Activated naive CD8-positive, alpha-beta T cell treated with anti-CD3 and anti-CD28 coated beads for 36 hours (primary cell): Measurements from ENCODE around the gene COL9A3. TPM values are rescaled to one million over a fixed set of nuclear protein-coding genes. Genes with fewer than 3 reads are reported as not detected.
A peak's percentile ranks its signal among the peaks of the same experiment; 100 is the strongest.

Experiments
- DNase-seq: peaks from one replicate; pipeline ENCODE4 v3.0.0; 2021
- H3K27ac Mint-ChIP-seq: one replicate; pipeline ENCODE4 v1.8.0; 2022; ENCODE audit warnings: mild to moderate bottlenecking, moderate library complexity, mixed read lengths
- H3K27me3 Mint-ChIP-seq: one replicate; pipeline ENCODE4 v1.8.0; 2022; ENCODE audit warnings: mild to moderate bottlenecking, mixed read lengths
- H3K36me3 Mint-ChIP-seq: one replicate; pipeline ENCODE4 v1.8.0; 2021; ENCODE audit warnings: mild to moderate bottlenecking, mixed read lengths
- H3K4me1 Mint-ChIP-seq: one replicate; pipeline ENCODE4 v1.8.0; 2021; ENCODE audit warnings: mixed read lengths
- H3K4me3 Mint-ChIP-seq: one replicate; pipeline ENCODE4 v1.8.0; 2022; ENCODE audit warnings: mild to moderate bottlenecking, moderate library complexity, mixed read lengths
- H3K9me3 Mint-ChIP-seq: one replicate; pipeline ENCODE4 v1.8.0; 2022; ENCODE audit warnings: mixed read lengths
- total RNA-seq, 2 experiments: library from RNA; stranded (reverse); gene quantifications; one replicate each; pipeline ENCODE4 v1.2.3, GENCODE V29; 2021

Gene COL9A3
- total RNA-seq, 2 experiments from 2014 or later = 0.35 to 1.0 TPM

GRCh38 chr20:62809530-62810428 is 7.1 kb upstream of the COL9A3 start:
- peaks cover 22% of the 10 kb centered on the region for H3K4me1 Mint-ChIP-seq
- H3K4me3 Mint-ChIP-seq = no peak overlapping the region
- no peaks in the 10 kb centered on the region for H3K27me3 Mint-ChIP-seq
- H3K27ac Mint-ChIP-seq = no peak overlapping the region
- no peaks in the 10 kb centered on the region for H3K9me3 Mint-ChIP-seq
- H3K36me3 Mint-ChIP-seq = peaks cover 16% of the 10 kb centered on the region
- DNase-seq = no peak

- H3K4me1 Mint-ChIP-seq = peaks cover 18% of the 10 kb centered on the region
These were observed 5.5 kb upstream of the COL9A3 start for GRCh38 chr20:62811320-62811719.

GRCh38 chr20:62811720-62812119 is 5.1 kb upstream of the COL9A3 start:
- Mint-ChIP-seq H3K9me3 (no peaks in the 10 kb centered on the region), H3K4me3 (no peak overlapping the region), H3K4me1 (peaks cover 15% of the 10 kb centered on the region), H3K36me3 (peaks cover 10% of the 10 kb centered on the region), H3K27me3 (peaks cover 15% of the 10 kb centered on the region), H3K27ac (no peak overlapping the region)
- DNase-seq = no peak

More at GRCh38 chr20:62811320-62811719, 5.5 kb upstream of the COL9A3 start:
- H3K4me3 Mint-ChIP-seq = no peak overlapping the region
- H3K36me3 Mint-ChIP-seq = peaks cover 11% of the 10 kb centered on the region
- H3K27ac Mint-ChIP-seq = no peak overlapping the region
- DNase-seq = no peak
- peaks cover 11% of the 10 kb centered on the region for H3K27me3 Mint-ChIP-seq
- H3K9me3 Mint-ChIP-seq = no peaks in the 10 kb centered on the region

- DNase-seq = no peak
- Mint-ChIP-seq H3K36me3 (peaks cover 9% of the 10 kb centered on the region), H3K4me1 (peaks cover 11% of the 10 kb centered on the region), H3K9me3 (no peaks in the 10 kb centered on the region), H3K27me3 (peaks cover 15% of the 10 kb centered on the region), H3K27ac (no peak overlapping the region), H3K4me3 (no peak overlapping the region)
These were observed 4.5 kb upstream of the COL9A3 start for GRCh38 chr20:62812181-62812906.

GRCh38 chr20:62812907-62813200 is 4.0 kb upstream of the COL9A3 start:
- Mint-ChIP-seq H3K27me3 (peaks cover 19% of the 10 kb centered on the region), H3K9me3 (no peaks in the 10 kb centered on the region), H3K4me3 (no peak overlapping the region)

GRCh38 chr20:62813588-62813987 is 3.3 kb upstream of the COL9A3 start:
- Mint-ChIP-seq H3K27ac (no peak overlapping the region), H3K4me3 (no peak overlapping the region), H3K4me1 (peaks cover 2% of the 10 kb centered on the region), H3K27me3 (peaks cover 26% of the 10 kb centered on the region), H3K9me3 (no peaks in the 10 kb centered on the region), H3K36me3 (peaks cover 5% of the 10 kb centered on the region)
- DNase-seq = no peak

More at GRCh38 chr20:62812907-62813200, 4.0 kb upstream of the COL9A3 start:
- no peak overlapping the region for H3K27ac Mint-ChIP-seq
- DNase-seq = no peak
- peaks cover 9% of the 10 kb centered on the region for H3K36me3 Mint-ChIP-seq
- H3K4me1 Mint-ChIP-seq = peaks cover 8% of the 10 kb centered on the region

- H3K27ac Mint-ChIP-seq = no peak overlapping the region
- H3K9me3 Mint-ChIP-seq = no peaks in the 10 kb centered on the region
- peaks cover 2% of the 10 kb centered on the region for H3K4me1 Mint-ChIP-seq
- DNase-seq = no peak
- no peak overlapping the region for H3K4me3 Mint-ChIP-seq
- H3K27me3 Mint-ChIP-seq = peaks cover 28% of the 10 kb centered on the region
- peaks cover 5% of the 10 kb centered on the region for H3K36me3 Mint-ChIP-seq
These were observed 2.7 kb upstream of the COL9A3 start for GRCh38 chr20:62814060-62814708.

GRCh38 chr20:62814709-62815065 is 2.2 kb upstream of the COL9A3 start:
- no peak for DNase-seq
- Mint-ChIP-seq H3K27ac (peak overlapping the region; percentile 8), H3K36me3 (peaks cover 5% of the 10 kb centered on the region), H3K4me3 (no peak overlapping the region), H3K27me3 (peaks cover 28% of the 10 kb centered on the region), H3K9me3 (no peaks in the 10 kb centered on the region), H3K4me1 (peaks cover 2% of the 10 kb centered on the region)

- DNase-seq = no peak
These were observed 1.5 kb upstream of the COL9A3 start for GRCh38 chr20:62815066-62815991.

GRCh38 chr20:62816031-62816883 is 593 bp upstream of the COL9A3 start:
- Mint-ChIP-seq H3K27me3 (peaks cover 28% of the 10 kb centered on the region), H3K36me3 (peaks cover 5% of the 10 kb centered on the region), H3K27ac (no peak overlapping the region), H3K9me3 (no peaks in the 10 kb centered on the region), H3K4me1 (peaks cover 2% of the 10 kb centered on the region), H3K4me3 (no peak overlapping the region)
- no peak for DNase-seq

More at GRCh38 chr20:62815066-62815991, 1.5 kb upstream of the COL9A3 start:
- Mint-ChIP-seq H3K27me3 (peaks cover 28% of the 10 kb centered on the region), H3K27ac (peak overlapping the region; percentile 8), H3K4me3 (no peak overlapping the region), H3K4me1 (peaks cover 2% of the 10 kb centered on the region), H3K36me3 (peaks cover 5% of the 10 kb centered on the region), H3K9me3 (no peaks in the 10 kb centered on the region)

GRCh38 chr20:62817975-62818591 is 1.2 kb downstream of the COL9A3 start:
- no peak for DNase-seq
- peaks cover 2% of the 10 kb centered on the region for H3K4me1 Mint-ChIP-seq
- no peaks in the 10 kb centered on the region for H3K36me3 Mint-ChIP-seq
- no peaks in the 10 kb centered on the region for H3K9me3 Mint-ChIP-seq
- H3K27ac Mint-ChIP-seq = no peak overlapping the region
- H3K4me3 Mint-ChIP-seq = no peak overlapping the region
- H3K27me3 Mint-ChIP-seq = peaks cover 28% of the 10 kb centered on the region

GRCh38 chr20:62818592-62819493 is 2.0 kb downstream of the COL9A3 start:
- Mint-ChIP-seq H3K9me3 (no peaks in the 10 kb centered on the region), H3K36me3 (no peaks in the 10 kb centered on the region), H3K4me3 (no peak overlapping the region), H3K27ac (no peak overlapping the region), H3K27me3 (peaks cover 28% of the 10 kb centered on the region), H3K4me1 (peaks cover 2% of the 10 kb centered on the region)
- no peak for DNase-seq
